Fibroblast of lung (primary cell): ENCODE data around the gene BUD13.

ENCODE experiments used
- EZH2 ChIP-seq: IDR thresholded peaks from 2 replicates; pipeline ENCODE4 v1.5.1; 2012; ENCODE audit warnings: low read length, control low read depth, mild to moderate bottlenecking; ENCODE audit errors: missing control alignments
- TF ChIP-seq, protein P1 (sequence below), 2 donors: IDR thresholded peaks in 1 of 2; conservative IDR thresholded peaks in 1 of 2; 1 replicate in 1 of 2; 2 replicates in 1 of 2; pipeline ENCODE4 v1.5.1; 2011 to 2012; ENCODE audit warnings: low read length in 2 of 2, control low read depth in 1 of 2, inconsistent platforms in 1 of 2, low read depth in 1 of 2, mild to moderate bottlenecking in 1 of 2

DNA sequence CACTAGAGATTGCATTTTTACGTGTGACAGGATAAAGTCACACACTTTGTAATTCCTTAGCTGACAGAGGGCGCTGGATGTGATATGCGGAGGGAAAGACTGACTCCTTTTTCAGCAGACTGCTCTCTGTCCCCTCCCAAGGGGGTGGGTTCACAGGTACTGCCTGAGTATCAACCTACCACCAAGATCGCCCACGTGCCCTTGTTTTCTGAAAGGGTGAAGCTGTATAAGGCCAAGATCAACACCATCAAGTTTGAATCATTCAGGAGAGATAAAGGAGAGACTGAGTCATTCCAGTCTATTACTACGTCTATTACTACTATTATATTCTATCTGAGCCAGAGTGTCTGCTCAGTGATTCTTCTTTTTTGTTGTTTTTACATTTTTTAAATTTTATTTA is 30.7 kb downstream of the BUD13 start:
- TF ChIP-seq, protein P1, sequence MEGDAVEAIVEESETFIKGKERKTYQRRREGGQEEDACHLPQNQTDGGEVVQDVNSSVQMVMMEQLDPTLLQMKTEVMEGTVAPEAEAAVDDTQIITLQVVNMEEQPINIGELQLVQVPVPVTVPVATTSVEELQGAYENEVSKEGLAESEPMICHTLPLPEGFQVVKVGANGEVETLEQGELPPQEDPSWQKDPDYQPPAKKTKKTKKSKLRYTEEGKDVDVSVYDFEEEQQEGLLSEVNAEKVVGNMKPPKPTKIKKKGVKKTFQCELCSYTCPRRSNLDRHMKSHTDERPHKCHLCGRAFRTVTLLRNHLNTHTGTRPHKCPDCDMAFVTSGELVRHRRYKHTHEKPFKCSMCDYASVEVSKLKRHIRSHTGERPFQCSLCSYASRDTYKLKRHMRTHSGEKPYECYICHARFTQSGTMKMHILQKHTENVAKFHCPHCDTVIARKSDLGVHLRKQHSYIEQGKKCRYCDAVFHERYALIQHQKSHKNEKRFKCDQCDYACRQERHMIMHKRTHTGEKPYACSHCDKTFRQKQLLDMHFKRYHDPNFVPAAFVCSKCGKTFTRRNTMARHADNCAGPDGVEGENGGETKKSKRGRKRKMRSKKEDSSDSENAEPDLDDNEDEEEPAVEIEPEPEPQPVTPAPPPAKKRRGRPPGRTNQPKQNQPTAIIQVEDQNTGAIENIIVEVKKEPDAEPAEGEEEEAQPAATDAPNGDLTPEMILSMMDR (conservative IDR thresholded peaks at IDR 0.05 in 1 of 2, IDR thresholded peaks at IDR 0.05 in 1 of 2; ENCODE audit: low read depth in 1 of 2, low read length in 2 of 2) = no peak
- no peak for TF ChIP-seq EZH2
